K562 (cell line): Measurements from ENCODE around the gene TLCD4. TPM values are rescaled to one million over a fixed set of nuclear protein-coding genes. Genes with fewer than 3 reads are reported as not detected.

Experiments
- ATAC-seq: fragments of 200-7000 bp; cut with Tn5 transposase; 3 replicates; pipeline ENCODE4 v1.9.1; 2020; ENCODE audit warnings: moderate library complexity
- BruUV-seq: library from RNA; stranded (reverse); fragments of 400-500 nt; replicated peaks from 2 replicates; lab custom pipeline; 2021; lab: Mats Ljungman, UMichigan
- CTCF ChIA-PET: fragments of 300-600 bp; formaldehyde crosslinking; extraction: SDS; loops from one replicate; lab custom pipeline; 2021; ENCODE audit warnings: low intra/inter-chr PET ratio; lab: Yijun Ruan, JAX
- POLR2A ChIA-PET: fragments of 300-600, 350-650 bp; sonication (Branson Sonifier 250); formaldehyde crosslinking; extraction: SDS; loops from one replicate; lab custom pipeline; 2021; ENCODE audit warnings: antibody characterized with exemption, inconsistent platforms; lab: Yijun Ruan, JAX
- DNase-seq, 4 experiments: peaks; one replicate each; pipeline versions ENCODE4 v3.0.0 to v3.0.0-alpha.2; 2011 to 2018; ENCODE audit warnings: low spot score in 3 of 4, mixed read lengths in 3 of 4; ENCODE audit errors: extremely low read depth in 1 of 4
- FAIRE-seq: peaks from 2 replicates; lab custom pipeline; 2011; peaks lifted over from hg19 to GRCh38; lab: Jason Lieb, UNC
- H2AFZ ChIP-seq: 2 replicates; pipeline ENCODE4 v1.6.0; 2011; ENCODE audit warnings: low read depth, low read length, control low read depth, inconsistent platforms
- H3K27ac ChIP-seq: fragments of 200-600 bp; 3 replicates; pipeline ENCODE4 v1.8.0; 2011; ENCODE audit warnings: low read depth, mild to moderate bottlenecking, control low read depth, inconsistent platforms, low read length, moderate library complexity, mixed read lengths; ENCODE audit errors: extremely low read depth
- H3K27me3 ChIP-seq, 2 experiments: fragments of 300-600 bp in 1 of 2; 2 replicates in 1 of 2; 3 replicates in 1 of 2; pipeline versions ENCODE4 v1.6.0 to v1.8.0; 2011; ENCODE audit warnings: inconsistent platforms in 2 of 2, low read length in 2 of 2, mild to moderate bottlenecking in 1 of 2, mixed read lengths in 1 of 2, moderate library complexity in 1 of 2; ENCODE audit not compliant: control insufficient read depth in 2 of 2, insufficient read depth in 2 of 2
- H3K36me3 ChIP-seq: fragments of 300-600 bp; 3 replicates; pipeline ENCODE4 v1.8.0; 2011; ENCODE audit warnings: mild to moderate bottlenecking, low read length, inconsistent platforms; ENCODE audit not compliant: control insufficient read depth, insufficient read depth
- H3K4me1 ChIP-seq, 2 experiments: fragments of 200-600 bp in 1 of 2; replicated peaks in 1 of 2; 2 replicates in 1 of 2; 3 replicates in 1 of 2; pipeline versions ENCODE4 v1.5.1 to v1.8.0; 2011; ENCODE audit warnings: inconsistent platforms in 2 of 2, low read length in 2 of 2, mild to moderate bottlenecking in 1 of 2, mixed read lengths in 1 of 2, moderate library complexity in 1 of 2; ENCODE audit not compliant: control insufficient read depth in 2 of 2, insufficient read depth in 2 of 2
- H3K4me2 ChIP-seq: 2 replicates; pipeline ENCODE4 v1.6.1; 2011; ENCODE audit warnings: low read length, control low read depth, inconsistent platforms, mixed read lengths; ENCODE audit not compliant: insufficient read depth
- H3K4me3 ChIP-seq: fragments of 200-600 bp; sonication (generic), shearing (Covaris generic); 2 replicates; pipeline ENCODE4 v1.5.1; 2016; ENCODE audit warnings: control low read depth, inconsistent platforms
- H3K79me2 ChIP-seq: fragments of 200-600 bp; 3 replicates; pipeline ENCODE4 v1.8.0; 2011; ENCODE audit warnings: low read length, inconsistent platforms; ENCODE audit not compliant: control insufficient read depth, insufficient read depth
- H3K9ac ChIP-seq, 2 experiments: 2 replicates each; pipeline versions ENCODE4 v1.6.0 to v1.6.1; 2011; ENCODE audit warnings: low read depth in 2 of 2, low read length in 2 of 2, control low read depth in 1 of 2, inconsistent platforms in 1 of 2, mild to moderate bottlenecking in 1 of 2, mixed read lengths in 1 of 2; ENCODE audit not compliant: insufficient read depth in 1 of 2
- H3K9me1 ChIP-seq: one replicate; pipeline ENCODE4 v1.6.0; 2011; ENCODE audit warnings: inconsistent platforms, mild to moderate bottlenecking, low read length, moderate library complexity; ENCODE audit not compliant: control insufficient read depth, insufficient read depth
- H3K9me3 ChIP-seq: replicated peaks from 2 replicates; pipeline ENCODE4 v1.5.1; 2011; ENCODE audit warnings: low read depth, low read length, inconsistent platforms; ENCODE audit not compliant: control insufficient read depth, insufficient read depth
- H4K20me1 ChIP-seq: replicated peaks from 2 replicates; pipeline ENCODE4 v1.6.1; 2011; ENCODE audit warnings: low read length, inconsistent platforms, mixed read lengths; ENCODE audit not compliant: control insufficient read depth, insufficient read depth
- BRCA1 ChIP-seq, 2 experiments: fragments of 450-650 bp in 1 of 2; sonication (generic) in 1 of 2; formaldehyde crosslinking in 1 of 2; IDR thresholded peaks; 2 replicates each; pipeline versions ENCODE4 v1.5.0 to v1.6.1; 2017 to 2020; ENCODE audit warnings: mild to moderate bottlenecking in 1 of 2, missing genetic modification reagents in 1 of 2
- BRD4 ChIP-seq: fragments of 200-600 bp; sonication (generic); IDR thresholded peaks from 2 replicates; pipeline ENCODE4 v1.6.1; 2017; ENCODE audit warnings: inconsistent platforms
- MCM7 ChIP-seq, 2 experiments: fragments of 450-650 bp; IDR thresholded peaks; 2 replicates each; pipeline ENCODE4 v1.6.1; 2016 to 2018
- PML ChIP-seq: IDR thresholded peaks from 2 replicates; pipeline ENCODE4 v1.6.1; 2012; ENCODE audit warnings: low read length, inconsistent platforms
- RNF2 ChIP-seq: sonication (generic); IDR thresholded peaks from 2 replicates; pipeline ENCODE4 v1.6.1; 2016
- SRSF9 ChIP-seq: fragments of 200-400 bp; formaldehyde crosslinking; IDR thresholded peaks from 2 replicates; pipeline ENCODE4 v1.6.1; 2017; ENCODE audit warnings: low read depth, low read length, borderline replicate concordance
- TGIF2 ChIP-seq: sonication (generic); formaldehyde crosslinking; IDR thresholded peaks from 2 replicates; pipeline ENCODE4 v1.8.1; 2022; ENCODE audit warnings: mild to moderate bottlenecking, missing genetic modification reagents, moderate library complexity
- ZNF212 ChIP-seq: fragments of 450-650 bp; formaldehyde crosslinking; IDR thresholded peaks from 2 replicates; pipeline ENCODE4 v1.4.0; 2020; ENCODE audit warnings: mild to moderate bottlenecking
- ZNF766 ChIP-seq: fragments of 200-800 bp; sonication (Bioruptor generic); conservative IDR thresholded peaks from 2 replicates; pipeline ENCODE4 v1.6.1; 2016; ENCODE audit warnings: missing genetic modification characterization, missing compliant biosample characterization
- WGBS: fragments of 100-300 bp; shearing (Covaris generic); methylation state at CpG from one replicate; pipeline ENCODE4 v1.1.6; 2016; ENCODE audit warnings: low coverage, mixed read lengths; ENCODE audit not compliant: insufficient coverage; ENCODE audit errors: missing lambda C conversion rate; 5-methylcytosine and 5-hydroxymethylcytosine counted together
- in situ Hi-C: fragments of 300-500 bp; cut with MboI; formaldehyde crosslinking; loops from 4 replicates; pipeline ENCODE4 v1.15.0; 2018; ENCODE audit warnings: inconsistent platforms, mixed read lengths
- intact Hi-C: fragments of 100-400 bp; cut with micrococcal nuclease; formaldehyde crosslinking; loops from 2 replicates; pipeline ENCODE4 v1.14.2; 2022
- polyA plus RNA-seq, 8 experiments: library from polyadenylated mRNA; depleted of rRNA in 4 of 8; stranded (reverse) in 5 of 8; unstranded in 3 of 8; fragments of >200 nt; fragmentation: Nextera tagmentation in 2 of 8; fragmentation: Illumina TruSeq in 1 of 8; extraction: Ambion mirVana in 2 of 8; extraction: Trizol in 1 of 8; gene quantifications; 2 replicates each; pipeline versions ENCODE4 v1.2.1 to v1.2.3, GENCODE V29; 2011 to 2014; ENCODE audit warnings: inconsistent platforms in 1 of 8, missing spikeins in 1 of 8
- total RNA-seq, 7 experiments: library from RNA; depleted of rRNA in 6 of 7; stranded (reverse); fragments of >200 nt in 6 of 7; fragmentation: Illumina TruSeq in 2 of 7; extraction: Trizol in 2 of 7; gene quantifications; 2 replicates each; pipeline versions ENCODE4 v1.2.1 to v1.2.3, GENCODE V29; 2011 to 2021; ENCODE audit warnings: low replicate concordance in 1 of 7
- TF ChIP-seq, protein P1 (sequence below): fragments of 250-450 bp; sonication (Bioruptor Pico); IDR thresholded peaks from 2 replicates; pipeline ENCODE4 v1.5.0; 2021
- TF ChIP-seq, protein P2 (sequence below): fragments of 450-650 bp; IDR thresholded peaks from 2 replicates; pipeline ENCODE4 v1.6.1; 2016; ENCODE audit warnings: antibody characterized with exemption
- TF ChIP-seq, protein P3 (sequence below): fragments of 200-800 bp; sonication (Bioruptor generic); IDR thresholded peaks from 2 replicates; pipeline ENCODE4 v1.6.1; 2017; ENCODE audit warnings: missing genetic modification characterization, missing compliant biosample characterization

TLCD4 gene
- total and polyA plus RNA-seq, 9 of the 15 experiments (the other 6 are each of a cell fraction or from before 2014, with no cell fraction given), result 3.5 to 19.8 (median 7.6) TPM

DNA sequence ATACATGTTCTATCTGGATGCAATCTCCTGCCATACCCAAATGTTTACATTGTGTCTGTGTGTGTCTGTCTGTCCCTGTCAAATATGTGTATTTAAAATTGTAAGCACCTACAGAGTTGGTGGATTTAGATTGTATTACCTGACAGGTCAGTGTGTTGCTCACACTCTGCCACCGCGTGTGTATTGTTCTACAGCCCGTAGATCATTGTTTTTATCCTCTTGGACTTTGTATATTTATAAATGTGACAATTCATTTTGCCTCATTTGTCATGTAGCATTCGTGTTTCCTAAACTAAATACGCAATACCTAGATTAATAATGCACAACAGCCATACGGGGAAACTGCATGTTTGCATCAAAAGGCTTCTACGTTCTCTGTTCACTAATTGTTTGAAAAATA lies 45.0 kb upstream of the TLCD4 start:
- WGBS, result 10% methylated on average over 7 of the region's 7 CpGs
- no peak for FAIRE-seq
- POLR2A ChIA-PET, result interaction anchor here (1.4 kb wide), 1 partner anchor 12 kb away, joined by 9 read pairs; no protein-coding TSS in a partner anchor

More for the DNA sequence above, 45.0 kb upstream of the TLCD4 start:
- H3K9me3 ChIP-seq, result no peaks in the 10 kb centered on the region
- H3K9ac ChIP-seq, result peak overlapping the region in 1 of 2 experiments; percentile 73; a peak in 2 of 4 replicates
- DNase-seq (no peak), ATAC-seq (no peak)
- H3K9me1 ChIP-seq, result no peaks in the 10 kb centered on the region
- no peaks in the 10 kb centered on the region for H3K27me3 ChIP-seq
- peaks cover 0 to 5% of the 10 kb centered on the region in 2 experiments; a peak in 2 of 5 replicates for H3K4me1 ChIP-seq
- H3K79me2 ChIP-seq, result no peaks in the 10 kb centered on the region; the same call in 2 of the 3 replicates
- peak overlapping the region; percentile 92 for H3K4me2 ChIP-seq
- CTCF ChIA-PET, result interaction anchor here (0.6 kb wide), 1 partner anchor 163 kb away, joined by 3 read pairs; no protein-coding TSS in a partner anchor
- peak overlapping the region; percentile 54 for H3K4me3 ChIP-seq
- BruUV-seq, result TSS peak; percentile 74
- in situ Hi-C loops, result no loop called here
- TF ChIP-seq ZNF766 (peak; percentile 8; the same call in 1 of the 2 replicates), SRSF9 (no peak), RNF2 (0 out of 2 replicates have a peak, but pooled peaks have one; percentile 4), PML (no peak), BRD4 (0 out of 2 replicates have a peak, but pooled peaks have one; percentile 34), TGIF2 (0 out of 2 replicates have a peak, but pooled peaks have one; percentile 15), MCM7 (IDR thresholded peaks at IDR 0.05) (no peak), ZNF212 (no peak), BRCA1 (IDR thresholded peaks at IDR 0.05) (no peak), BRCA1 (CRISPR knock-in tag; IDR thresholded peaks at IDR 0.05) (no peak)
- TF ChIP-seq, protein P1, sequence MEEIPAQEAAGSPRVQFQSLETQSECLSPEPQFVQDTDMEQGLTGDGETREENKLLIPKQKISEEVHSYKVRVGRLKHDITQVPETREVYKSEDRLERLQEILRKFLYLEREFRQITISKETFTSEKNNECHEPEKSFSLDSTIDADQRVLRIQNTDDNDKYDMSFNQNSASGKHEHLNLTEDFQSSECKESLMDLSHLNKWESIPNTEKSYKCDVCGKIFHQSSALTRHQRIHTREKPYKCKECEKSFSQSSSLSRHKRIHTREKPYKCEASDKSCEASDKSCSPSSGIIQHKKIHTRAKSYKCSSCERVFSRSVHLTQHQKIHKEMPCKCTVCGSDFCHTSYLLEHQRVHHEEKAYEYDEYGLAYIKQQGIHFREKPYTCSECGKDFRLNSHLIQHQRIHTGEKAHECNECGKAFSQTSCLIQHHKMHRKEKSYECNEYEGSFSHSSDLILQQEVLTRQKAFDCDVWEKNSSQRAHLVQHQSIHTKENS (CRISPR knock-in tag), result no peak
- TF ChIP-seq, protein P2, sequence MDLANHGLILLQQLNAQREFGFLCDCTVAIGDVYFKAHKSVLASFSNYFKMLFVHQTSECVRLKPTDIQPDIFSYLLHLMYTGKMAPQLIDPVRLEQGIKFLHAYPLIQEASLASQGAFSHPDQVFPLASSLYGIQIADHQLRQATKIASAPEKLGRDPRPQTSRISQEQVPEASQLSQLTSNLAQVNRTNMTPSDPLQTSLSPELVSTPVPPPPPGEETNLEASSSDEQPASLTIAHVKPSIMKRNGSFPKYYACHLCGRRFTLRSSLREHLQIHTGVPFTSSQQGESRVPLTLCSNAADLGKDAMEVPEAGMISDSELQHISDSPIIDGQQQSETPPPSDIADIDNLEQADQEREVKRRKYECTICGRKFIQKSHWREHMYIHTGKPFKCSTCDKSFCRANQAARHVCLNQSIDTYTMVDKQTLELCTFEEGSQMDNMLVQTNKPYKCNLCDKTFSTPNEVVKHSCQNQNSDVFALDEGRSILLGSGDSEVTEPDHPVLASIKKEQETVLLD, result no peak
- TF ChIP-seq, protein P3, sequence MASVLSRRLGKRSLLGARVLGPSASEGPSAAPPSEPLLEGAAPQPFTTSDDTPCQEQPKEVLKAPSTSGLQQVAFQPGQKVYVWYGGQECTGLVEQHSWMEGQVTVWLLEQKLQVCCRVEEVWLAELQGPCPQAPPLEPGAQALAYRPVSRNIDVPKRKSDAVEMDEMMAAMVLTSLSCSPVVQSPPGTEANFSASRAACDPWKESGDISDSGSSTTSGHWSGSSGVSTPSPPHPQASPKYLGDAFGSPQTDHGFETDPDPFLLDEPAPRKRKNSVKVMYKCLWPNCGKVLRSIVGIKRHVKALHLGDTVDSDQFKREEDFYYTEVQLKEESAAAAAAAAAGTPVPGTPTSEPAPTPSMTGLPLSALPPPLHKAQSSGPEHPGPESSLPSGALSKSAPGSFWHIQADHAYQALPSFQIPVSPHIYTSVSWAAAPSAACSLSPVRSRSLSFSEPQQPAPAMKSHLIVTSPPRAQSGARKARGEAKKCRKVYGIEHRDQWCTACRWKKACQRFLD (CRISPR knock-in tag), result no peak
- TF ChIP-seq, all 486 proteins: peak for 4
- peak overlapping the region; percentile 43 for H3K27ac ChIP-seq
- peak overlapping the region; percentile 99 for H2AFZ ChIP-seq
- H4K20me1 ChIP-seq, result no peaks in the 10 kb centered on the region
- intact Hi-C loops, result loop anchor here (1.0 to 2.0 kb wide), 2 partner anchors 45 to 162 kb away; partner anchors contain the start of genes RWDD3 and TLCD4
- H3K36me3 ChIP-seq, result no peaks in the 10 kb centered on the region
